Psoas muscle (tissue), 8 donors: ENCODE results near the gene PLIN4. TPM values are rescaled to one million over a fixed set of nuclear protein-coding genes. Genes with fewer than 3 reads are reported as not detected.

Experiments used
- ATAC-seq, 4 donors: fragments of 200-7000 bp; cut with Tn5 transposase; one replicate each; pipeline ENCODE4 v1.9.1; 2020; ENCODE audit warnings: moderate library complexity in 3 of 4, mild to moderate bottlenecking in 2 of 4
- DNase-seq, 2 donors: peaks; one replicate each; pipeline ENCODE4 v3.0.0-alpha.2; 2020
- H3K27ac ChIP-seq: fragments of 200-600 bp; one replicate; pipeline ENCODE4 v1.8.0; 2022
- H3K27me3 ChIP-seq, 3 donors: fragments of 200-600 bp in 1 of 3; one replicate each; pipeline versions ENCODE4 v1.6.1 to v1.8.0; 2013 to 2022; ENCODE audit warnings: low read length in 2 of 3, mild to moderate bottlenecking in 2 of 3, moderate library complexity in 1 of 3; ENCODE audit not compliant: insufficient read depth in 3 of 3
- H3K36me3 ChIP-seq, 2 donors: fragments of 200-600 bp in 1 of 2; one replicate each; pipeline versions ENCODE4 v1.6.1 to v1.8.0; 2013 to 2022; ENCODE audit warnings: low read depth in 1 of 2, mild to moderate bottlenecking in 1 of 2, moderate library complexity in 1 of 2; ENCODE audit not compliant: insufficient read depth in 1 of 2
- H3K4me1 ChIP-seq: fragments of 200-600 bp; one replicate; pipeline ENCODE4 v1.8.0; 2022
- H3K4me3 ChIP-seq: fragments of 200-600 bp; one replicate; pipeline ENCODE4 v1.8.0; 2022; ENCODE audit warnings: mild to moderate bottlenecking
- H3K9me3 ChIP-seq: fragments of 200-600 bp; one replicate; pipeline ENCODE4 v1.8.0; 2022
- WGBS, 3 donors: extraction: QIAGEN DNeasy Blood & Tissue Kit; methylation state at CpG; one replicate each; pipeline versions ENCODE4 v1.1.6 to v1.1.7; 2013; 5-methylcytosine and 5-hydroxymethylcytosine counted together
- intact Hi-C, 2 donors: fragments of 100-400 bp; cut with DNase I; formaldehyde crosslinking; loops; one replicate each; pipeline versions ENCODE4 v1.11.0 to v1.14.2; 2022
- polyA plus RNA-seq, 3 donors: library from polyadenylated mRNA; stranded (reverse); fragments of 200-250 nt; gene quantifications; one replicate each; pipeline ENCODE4 v1.2.3, GENCODE V29; 2013
- total RNA-seq, 4 donors: library from RNA; stranded (reverse); fragmentation: NEBNext Ultra II Directional in 2 of 4; extraction: Animal tissue kit (Norgen Biotek cat#: 25700) in 2 of 4; gene quantifications; one replicate each; pipeline versions ENCODE4 v1.2.1 to v1.2.4, GENCODE V29; 2021 to 2023
- TF ChIP-seq, protein P1 (sequence below): fragments of 200-600 bp; IDR thresholded peaks from one replicate; pipeline ENCODE4 v1.8.0; 2022; ENCODE audit warnings: antibody characterized with exemption
- donor health status: healthy with polysubstance abuse.
- donor health status: DM: no; HTN: no; CAD: no; lungs with moderate emphysema.
- donor health status: Bipolar disorder and iron deficiency.
- donor health status: healthy.
- donor health status: DM: yes; HTN: yes; CAD: no.
- donor health status: DM: no; HTN: no; CAD: no.
- donor health status: DM: no; HTN: no; CAD: no.
- donor health status: DM: yes; HTN: yes; CAD: no.

PLIN4 gene
- total and polyA plus RNA-seq, 7 donors = 29.0 to 309 (median 115) TPM

DNA sequence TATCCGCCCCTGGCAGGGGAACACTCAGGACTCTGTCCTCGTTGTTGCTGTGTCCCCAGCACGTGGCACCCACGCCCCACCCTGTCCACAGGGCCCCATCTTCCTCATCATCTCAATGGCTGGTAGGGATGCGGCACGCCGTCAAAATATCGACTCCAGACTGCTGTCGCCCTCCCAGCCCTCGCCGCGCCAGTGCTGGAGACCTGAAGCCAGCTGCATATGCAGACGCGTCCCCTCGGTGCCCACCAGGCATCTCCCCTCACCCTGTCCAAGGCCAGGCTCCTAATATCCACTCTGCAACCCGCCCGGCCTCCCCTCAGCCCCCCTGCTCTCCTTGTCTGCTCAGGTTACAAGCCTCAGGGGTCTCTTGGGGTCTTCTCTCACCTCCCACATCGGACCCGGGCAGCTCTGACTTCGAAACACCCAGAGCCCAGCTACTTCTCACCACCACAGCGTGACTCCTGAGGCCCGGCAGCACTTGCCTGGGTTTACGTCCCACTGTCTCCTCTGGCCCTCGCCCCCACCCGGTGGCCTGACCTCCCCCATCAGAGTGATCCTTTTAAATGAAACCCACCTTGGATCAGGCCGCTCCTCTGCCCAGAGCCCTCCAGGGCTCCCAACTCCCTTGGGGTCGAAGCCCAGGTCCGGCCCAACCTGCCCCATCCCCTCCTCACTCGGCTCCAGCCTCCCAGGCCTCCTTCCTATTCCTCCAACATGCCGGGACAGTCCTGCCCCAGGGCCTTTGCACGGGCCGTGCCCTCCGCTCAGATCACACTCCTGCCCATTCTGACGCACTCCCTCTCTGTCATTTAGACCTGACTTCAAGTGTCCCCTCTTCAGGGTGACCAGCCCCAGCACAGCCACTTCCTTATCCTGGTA is 12.5 kb downstream of the PLIN4 start:
- Histone ChIP-seq H3K4me3 (no peak overlapping the region), H3K36me3 (peaks cover 0 to 77% of the 10 kb centered on the region in 2 donors), H3K27me3 (no peaks in the 10 kb centered on the region), H3K27ac (peak overlapping the region; percentile 7), H3K9me3 (no peaks in the 10 kb centered on the region), H3K4me1 (peaks cover 21% of the 10 kb centered on the region)
- DNase-seq = no peak
- 86 to 94% (median 90%) methylated on average over 31 to 34 of the region's 34 CpGs for WGBS, 3 donors
- ATAC-seq = no peak
- intact Hi-C loops = no loop called here
- TF ChIP-seq, protein P1, sequence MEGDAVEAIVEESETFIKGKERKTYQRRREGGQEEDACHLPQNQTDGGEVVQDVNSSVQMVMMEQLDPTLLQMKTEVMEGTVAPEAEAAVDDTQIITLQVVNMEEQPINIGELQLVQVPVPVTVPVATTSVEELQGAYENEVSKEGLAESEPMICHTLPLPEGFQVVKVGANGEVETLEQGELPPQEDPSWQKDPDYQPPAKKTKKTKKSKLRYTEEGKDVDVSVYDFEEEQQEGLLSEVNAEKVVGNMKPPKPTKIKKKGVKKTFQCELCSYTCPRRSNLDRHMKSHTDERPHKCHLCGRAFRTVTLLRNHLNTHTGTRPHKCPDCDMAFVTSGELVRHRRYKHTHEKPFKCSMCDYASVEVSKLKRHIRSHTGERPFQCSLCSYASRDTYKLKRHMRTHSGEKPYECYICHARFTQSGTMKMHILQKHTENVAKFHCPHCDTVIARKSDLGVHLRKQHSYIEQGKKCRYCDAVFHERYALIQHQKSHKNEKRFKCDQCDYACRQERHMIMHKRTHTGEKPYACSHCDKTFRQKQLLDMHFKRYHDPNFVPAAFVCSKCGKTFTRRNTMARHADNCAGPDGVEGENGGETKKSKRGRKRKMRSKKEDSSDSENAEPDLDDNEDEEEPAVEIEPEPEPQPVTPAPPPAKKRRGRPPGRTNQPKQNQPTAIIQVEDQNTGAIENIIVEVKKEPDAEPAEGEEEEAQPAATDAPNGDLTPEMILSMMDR = no peak

DNA sequence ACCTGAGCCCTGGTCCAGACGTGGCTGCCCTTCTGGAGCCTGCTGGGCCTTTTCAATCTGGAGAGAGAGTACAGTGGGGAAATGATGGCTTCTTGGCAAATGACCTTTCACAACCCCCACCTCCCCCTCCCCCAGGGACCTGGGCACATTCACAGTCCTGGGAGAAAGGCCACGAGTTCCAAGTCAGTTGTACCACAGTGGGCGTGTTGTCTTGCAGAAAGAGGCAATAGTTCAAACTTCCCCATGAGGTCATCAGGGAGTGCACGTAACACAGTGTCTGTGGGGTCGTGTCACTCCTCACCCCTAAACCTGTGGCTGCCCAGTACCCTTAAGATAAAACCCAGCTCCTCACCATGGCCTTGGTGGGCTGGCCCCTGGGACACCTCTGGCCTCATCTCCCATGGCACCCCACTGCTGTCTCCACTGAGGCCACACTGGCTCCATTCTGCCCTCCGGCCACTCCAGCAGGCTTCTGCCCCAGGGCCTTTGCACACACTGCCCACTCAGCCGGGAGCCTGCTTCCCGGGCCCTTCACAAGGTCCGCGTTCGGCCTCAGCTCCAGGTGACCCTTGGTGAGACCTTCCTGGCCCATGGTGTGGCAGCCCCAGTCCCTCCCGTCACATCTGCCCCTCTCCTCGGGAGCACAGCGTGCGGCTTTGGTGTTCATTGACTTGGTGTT is 13.3 kb downstream of the PLIN4 start:
- 50 to 75% (median 57%) methylated on average over 15 of the region's 15 CpGs for WGBS, 3 donors
- Histone ChIP-seq H3K27ac (peak overlapping the region; percentile 41), H3K9me3 (no peaks in the 10 kb centered on the region), H3K4me1 (peaks cover 21% of the 10 kb centered on the region), H3K27me3 (no peaks in the 10 kb centered on the region), H3K4me3 (no peak overlapping the region), H3K36me3 (peaks cover 0 to 83% of the 10 kb centered on the region in 2 donors)
- DNase-seq (no peak), ATAC-seq (no peak)
- intact Hi-C loops = no loop called here
- TF ChIP-seq, protein P1 = no peak

DNA sequence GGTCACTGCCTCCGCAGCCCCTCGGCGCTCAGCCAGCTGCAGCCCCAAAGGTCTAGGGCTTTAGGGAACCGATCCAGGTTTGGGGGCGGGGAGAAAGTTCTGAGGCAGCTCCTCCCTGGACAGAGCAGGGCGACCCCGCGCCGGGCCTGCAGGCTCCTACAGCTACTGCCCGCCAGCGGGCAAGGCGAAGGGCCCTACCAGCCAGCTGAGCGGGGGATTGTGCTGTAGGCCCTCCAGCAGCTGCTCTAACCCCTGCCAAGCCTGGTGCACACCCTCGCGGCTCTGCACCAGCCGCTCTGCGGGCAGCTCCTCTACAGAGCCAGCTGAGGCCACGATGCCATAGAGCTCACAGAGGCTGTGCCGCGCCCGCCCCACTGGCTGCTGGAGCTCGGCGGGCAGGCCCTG is 14.0 kb downstream of the PLIN4 start:
- Histone ChIP-seq H3K4me3 (no peak overlapping the region), H3K9me3 (no peaks in the 10 kb centered on the region), H3K4me1 (peaks cover 18% of the 10 kb centered on the region), H3K36me3 (peaks cover 0 to 90% of the 10 kb centered on the region in 2 donors), H3K27me3 (no peaks in the 10 kb centered on the region), H3K27ac (peak overlapping the region; percentile 41)
- TF ChIP-seq, protein P1 = no peak
- WGBS, 3 donors = 33 to 48% (median 36%) methylated on average over 9 to 23 of the region's 23 CpGs
- DNase-seq (peak in 1 of 2 donors; percentile 66), ATAC-seq (peak in 2 of 4 donors; percentile 16 to 69)
- intact Hi-C loops = no loop called here

DNA sequence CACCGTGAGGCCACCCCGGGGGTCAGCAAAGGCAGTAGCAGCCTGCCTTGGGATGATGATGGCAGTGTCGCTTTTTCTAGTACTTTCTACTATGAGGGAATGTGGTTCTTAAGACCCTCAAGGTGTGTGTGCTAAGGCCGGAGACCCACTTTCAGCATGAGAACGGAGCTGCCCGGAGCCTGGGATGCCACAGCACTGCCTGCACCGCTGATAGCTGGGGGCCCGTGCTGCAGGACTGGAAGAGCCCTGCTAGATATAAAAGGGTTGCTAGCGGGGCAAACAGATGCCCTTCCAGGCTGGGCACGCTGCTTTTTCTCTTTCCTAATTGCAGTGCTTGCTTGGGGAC is 14.5 kb downstream of the PLIN4 start:
- H3K9me3 ChIP-seq = no peaks in the 10 kb centered on the region
- peaks cover 16% of the 10 kb centered on the region for H3K4me1 ChIP-seq
- peaks cover 0 to 94% of the 10 kb centered on the region in 2 donors for H3K36me3 ChIP-seq
- no peak for DNase-seq
- WGBS, 3 donors = 52 to 78% (median 59%) methylated on average over 10 of the region's 10 CpGs
- TF ChIP-seq, protein P1 = no peak
- intact Hi-C loops = no loop called here
- H3K27me3 ChIP-seq = no peaks in the 10 kb centered on the region
- no peak for ATAC-seq
- no peak overlapping the region for H3K4me3 ChIP-seq
- H3K27ac ChIP-seq = no peak overlapping the region
